AG04449 (cell line): Measurements from ENCODE around the gene SP3.

ENCODE experiments used
- CTCF ChIA-PET: fragments of 350-600 bp; formaldehyde crosslinking; extraction: SDS; loops from one replicate; lab custom pipeline; 2021; ENCODE audit warnings: antibody characterized with exemption; lab: Yijun Ruan, JAX
- POLR2A ChIA-PET: fragments of 400-600, 350-600 bp; formaldehyde crosslinking; extraction: SDS; loops from one replicate; lab custom pipeline; 2020; ENCODE audit warnings: antibody characterized with exemption, inconsistent platforms; lab: Yijun Ruan, JAX
- DNase-seq: peaks from one replicate; pipeline ENCODE4 v3.0.0-alpha.2; 2010; ENCODE audit warnings: low read depth, low spot score
- H3K4me3 ChIP-seq: 2 replicates; pipeline ENCODE4 v1.5.1; 2011; ENCODE audit warnings: low read depth, mild to moderate bottlenecking, control low read depth, low read length
- CTCF ChIP-seq: IDR thresholded peaks from one replicate; pipeline ENCODE4 v1.5.1; 2011; ENCODE audit warnings: mild to moderate bottlenecking, moderate library complexity, low read length, control low read depth, inconsistent platforms; ENCODE audit not compliant: insufficient read depth; ENCODE audit errors: missing control alignments

Gene SP3

GRCh38 chr2:174004905-174005605 is 39.9 kb upstream of the SP3 start:
- ChIA-PET POLR2A (interaction anchor here (0.6 kb wide), 1 partner anchor 238 kb away, joined by 3 read pairs; no protein-coding TSS in a partner anchor), CTCF (interaction anchor here (1.3 kb wide), 1 partner anchor 10 kb away, joined by 3 read pairs; no protein-coding TSS in a partner anchor)
- H3K4me3 ChIP-seq = no peak overlapping the region
- DNase-seq = no peak
- TF ChIP-seq CTCF = no peak

GRCh38 chr2:174003720-174004695 is 38.8 kb upstream of the SP3 start:
- no peak for TF ChIP-seq CTCF
- POLR2A ChIA-PET = interaction anchor here (0.6 kb wide), 1 partner anchor 239 kb away, joined by 3 read pairs; no protein-coding TSS in a partner anchor
- no peak overlapping the region for H3K4me3 ChIP-seq
- no peak for DNase-seq
- CTCF ChIA-PET = interaction anchor here (1.6 kb wide), 1 partner anchor 13 kb away, joined by 4 read pairs; no protein-coding TSS in a partner anchor

- no peak for TF ChIP-seq CTCF
- H3K4me3 ChIP-seq = no peak overlapping the region
- ChIA-PET POLR2A (no interaction called here), CTCF (interaction anchor here (1.6 kb wide), 1 partner anchor 11 kb away, joined by 4 read pairs; no protein-coding TSS in a partner anchor)
- no peak for DNase-seq
Observed at GRCh38 chr2:174002679-174003078, 37.5 kb upstream of the SP3 start.

GRCh38 chr2:174001107-174001506 is 35.9 kb upstream of the SP3 start:
- DNase-seq = no peak
- CTCF ChIA-PET = no interaction called here
- H3K4me3 ChIP-seq = no peak overlapping the region
- no peak for TF ChIP-seq CTCF
- POLR2A ChIA-PET = no interaction called here

GRCh38 chr2:173999724-174000123 is 34.6 kb upstream of the SP3 start:
- no peak overlapping the region for H3K4me3 ChIP-seq
- DNase-seq = no peak
- CTCF ChIA-PET = no interaction called here
- TF ChIP-seq CTCF = no peak
- POLR2A ChIA-PET = no interaction called here

- no peak for DNase-seq
- H3K4me3 ChIP-seq = no peak overlapping the region
- CTCF ChIA-PET = no interaction called here
- TF ChIP-seq CTCF = no peak
- POLR2A ChIA-PET = no interaction called here
Observed at GRCh38 chr2:173999272-173999671, 34.1 kb upstream of the SP3 start.
